GM18870 (cell line): ENCODE data around the gene UGT1A9.
"Not testable (repeated sequence)": the region's sequence is repeated elsewhere in the genome, so short reads cannot be mapped to it uniquely, and the experiment has no call there.

ENCODE experiments used
- ATAC-seq: cut with Tn5 transposase; IDR thresholded peaks from one replicate; pipeline ENCODE4 v1.9.1; 2021; ENCODE audit warnings: moderate library complexity; ENCODE audit not compliant: unreplicated experiment

The UGT1A9 gene

DNA sequence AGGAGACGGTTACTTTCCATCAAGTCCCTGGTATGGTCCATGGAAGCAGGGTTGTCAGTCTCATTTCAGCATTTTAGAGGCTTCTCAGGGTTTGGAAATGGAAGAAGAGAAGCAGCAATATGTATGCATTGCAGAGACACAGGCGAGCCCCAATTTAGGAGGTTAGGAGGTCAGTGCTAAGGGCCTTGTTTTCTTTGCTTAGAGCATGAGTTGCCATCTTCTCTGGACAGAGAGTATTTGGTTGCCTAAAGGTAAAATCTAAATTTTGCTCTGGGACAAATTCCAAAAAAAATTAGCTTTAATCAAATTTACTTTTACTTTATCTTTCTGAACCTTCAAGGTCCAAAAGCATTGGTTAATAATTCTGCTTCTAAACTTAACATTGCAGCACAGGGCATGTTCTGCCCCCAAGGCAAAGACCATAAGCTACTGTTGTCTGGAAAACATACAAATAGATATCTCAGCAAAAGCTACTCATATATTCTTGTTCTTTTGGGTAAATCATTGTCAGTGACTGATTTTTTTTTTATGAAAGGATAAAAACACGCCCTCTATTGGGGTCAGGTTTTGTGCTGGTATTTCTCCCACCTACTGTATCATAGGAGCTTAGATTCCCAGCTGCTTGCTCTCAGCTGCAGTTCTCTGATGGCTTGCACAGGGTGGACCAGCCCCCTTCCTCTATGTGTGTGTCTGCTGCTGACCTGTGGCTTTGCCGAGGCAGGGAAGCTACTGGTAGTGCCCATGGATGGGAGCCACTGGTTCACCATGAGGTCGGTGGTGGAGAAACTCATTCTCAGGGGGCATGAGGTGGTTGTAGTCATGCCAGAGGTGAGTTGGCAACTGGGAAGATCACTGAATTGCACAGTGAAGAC lies at the start of gene UGT1A9:
Gene UGT1A9 (plus strand): TSS at position 609 of the 872 bp plus-strand sequence. CDS start 37 bp downstream, at position 646.
- ATAC-seq = no peak

DNA sequence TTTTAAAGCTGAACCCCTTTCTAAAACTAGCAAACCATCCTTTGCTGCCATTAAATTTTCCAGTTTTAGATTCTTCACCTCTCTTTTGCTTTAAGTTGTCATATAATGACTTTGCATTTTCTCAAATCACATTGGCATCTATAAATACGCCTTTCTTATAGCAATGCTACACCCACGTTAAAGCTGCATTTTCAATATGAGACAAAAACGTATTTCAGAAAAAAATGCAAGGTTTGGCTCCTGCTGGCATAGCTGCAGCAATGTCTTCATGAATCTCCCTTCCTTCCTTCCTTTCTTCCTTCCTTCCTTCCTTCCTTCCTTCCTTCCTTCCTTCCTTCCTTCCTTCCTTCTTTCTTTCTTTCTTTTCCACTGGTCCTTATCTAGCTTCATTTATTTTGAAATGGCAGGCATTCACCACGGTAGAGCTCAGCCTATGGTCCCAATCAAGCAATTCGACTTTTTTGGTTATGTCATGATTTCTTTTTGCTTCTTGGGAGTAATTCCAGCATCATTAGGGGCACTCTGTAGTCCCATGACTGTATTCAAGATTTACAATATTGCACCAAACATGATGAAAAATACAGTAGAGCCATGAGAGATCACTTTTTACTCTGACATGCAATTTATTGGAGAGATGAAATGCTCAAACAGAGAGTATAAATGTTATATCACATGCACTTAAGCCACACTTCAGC lies 44.2 kb upstream of the UGT1A9 start:
- ATAC-seq = no peak

DNA sequence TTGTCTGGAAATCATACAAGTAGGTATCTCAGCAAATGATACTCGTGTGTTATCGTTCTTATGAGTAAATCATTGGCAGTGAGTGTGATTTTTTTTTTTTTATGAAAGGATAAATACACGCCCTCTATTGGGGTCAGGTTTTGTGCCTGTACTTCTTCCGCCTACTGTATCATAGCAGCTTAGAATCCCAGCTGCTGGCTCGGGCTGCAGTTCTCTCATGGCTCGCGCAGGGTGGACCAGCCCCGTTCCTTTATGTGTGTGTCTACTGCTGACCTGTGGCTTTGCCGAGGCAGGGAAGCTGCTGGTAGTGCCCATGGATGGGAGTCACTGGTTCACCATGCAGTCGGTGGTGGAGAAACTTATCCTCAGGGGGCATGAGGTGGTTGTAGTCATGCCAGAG lies 35.4 kb upstream of the UGT1A9 start, which contains the start of gene UGT1A10:
Gene UGT1A10 (plus strand): TSS at position 143 of the 400 bp plus-strand sequence. CDS start 75 bp downstream, at position 218.
- ATAC-seq = not testable (repeated sequence)

DNA sequence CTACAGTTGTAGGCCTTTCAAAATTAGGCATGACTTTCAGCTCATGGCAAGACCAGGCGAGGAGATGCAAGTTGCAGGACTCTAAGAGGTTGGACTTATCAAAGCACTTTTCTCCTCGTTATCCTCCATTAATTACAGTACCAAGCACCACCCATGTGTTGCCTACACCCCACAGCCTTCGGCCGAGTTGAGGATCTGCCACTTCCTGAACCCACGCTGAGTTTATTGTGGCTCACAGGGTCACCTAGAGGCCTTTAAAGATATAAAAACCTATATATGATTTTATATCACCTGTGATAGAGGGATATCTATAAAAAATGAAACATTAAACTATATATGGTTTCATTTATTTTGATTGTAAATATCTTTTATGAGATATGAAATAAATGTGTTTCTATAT lies 32.9 kb upstream of the UGT1A9 start:
- ATAC-seq = no peak

DNA sequence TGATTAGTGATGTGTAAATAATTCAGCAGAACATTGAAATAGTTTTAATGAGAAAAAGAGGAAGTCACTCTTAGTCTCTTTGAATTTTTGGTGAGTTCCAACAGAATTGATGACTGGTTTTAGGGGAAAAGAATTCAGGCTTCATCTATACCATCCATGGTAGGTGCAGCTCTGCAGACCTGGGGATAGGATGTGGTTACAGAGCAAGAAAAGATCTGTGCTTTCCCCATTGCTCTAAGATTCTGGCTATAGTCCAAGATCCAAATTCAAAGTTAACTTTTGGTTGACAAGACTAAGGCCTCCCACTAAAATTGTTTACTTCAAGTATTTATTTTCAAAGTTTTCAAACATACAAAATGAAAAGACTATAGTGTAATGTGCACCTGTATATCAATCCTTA lies 31.8 kb upstream of the UGT1A9 start:
- no peak for ATAC-seq

DNA sequence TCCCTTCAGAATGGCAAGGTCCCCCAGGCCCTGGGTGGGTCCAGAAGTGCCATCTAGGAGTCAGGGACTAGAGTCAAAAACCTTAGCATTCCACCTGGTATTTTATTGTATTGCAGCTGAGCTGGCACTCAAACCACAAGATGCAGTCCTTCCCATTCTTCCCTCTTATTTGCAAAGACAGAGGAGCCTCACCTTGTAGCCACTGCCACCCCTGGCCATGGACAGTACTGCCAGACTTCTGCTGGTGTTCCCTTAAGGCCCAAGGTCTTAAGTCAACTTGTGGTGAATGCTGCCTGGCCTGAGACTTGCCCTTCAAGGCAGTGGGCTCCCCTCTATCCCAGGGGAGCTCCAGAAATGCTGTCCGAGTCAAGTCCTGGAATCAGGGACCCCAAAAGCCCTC lies 28.6 kb upstream of the UGT1A9 start:
- ATAC-seq = no peak

DNA sequence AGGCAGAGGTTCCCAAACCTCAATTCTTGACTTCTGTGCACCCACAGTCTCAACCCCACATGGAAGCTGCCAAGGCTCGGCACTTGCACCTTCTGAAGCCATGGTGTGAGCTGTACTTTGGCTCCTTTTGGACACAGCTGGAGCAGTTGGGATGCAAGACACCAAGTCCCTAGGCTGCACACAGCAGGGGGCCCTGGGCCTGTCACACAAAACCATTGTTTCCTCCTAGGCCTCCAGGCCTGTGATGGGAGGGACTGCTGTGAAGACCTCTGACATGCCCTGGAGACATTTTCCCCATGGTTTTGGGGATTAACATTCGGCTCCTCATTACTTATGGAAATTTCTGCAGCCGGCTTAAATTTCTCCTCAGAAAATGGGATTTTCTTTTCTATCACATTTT lies 25.7 kb upstream of the UGT1A9 start:
- ATAC-seq = not testable (repeated sequence)

DNA sequence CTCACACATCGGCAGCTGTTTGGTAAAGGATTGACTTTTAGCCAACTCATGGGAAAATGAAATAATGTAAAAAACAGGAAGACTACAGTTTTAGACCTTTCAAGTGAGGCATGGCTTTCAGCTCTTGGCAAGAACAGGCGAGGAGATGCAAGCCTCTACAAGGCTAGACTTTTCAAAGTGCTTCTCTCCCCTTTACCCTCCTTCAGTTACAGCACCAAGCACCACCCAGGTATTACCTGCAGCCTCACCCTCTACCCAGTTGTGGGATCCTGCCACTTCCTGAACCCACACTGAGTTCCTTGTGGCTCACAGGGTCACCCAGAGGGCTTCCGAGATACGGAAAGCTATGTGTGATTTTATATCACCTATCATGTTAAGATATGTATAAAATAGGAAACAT lies 20.7 kb upstream of the UGT1A9 start:
- no peak for ATAC-seq

DNA sequence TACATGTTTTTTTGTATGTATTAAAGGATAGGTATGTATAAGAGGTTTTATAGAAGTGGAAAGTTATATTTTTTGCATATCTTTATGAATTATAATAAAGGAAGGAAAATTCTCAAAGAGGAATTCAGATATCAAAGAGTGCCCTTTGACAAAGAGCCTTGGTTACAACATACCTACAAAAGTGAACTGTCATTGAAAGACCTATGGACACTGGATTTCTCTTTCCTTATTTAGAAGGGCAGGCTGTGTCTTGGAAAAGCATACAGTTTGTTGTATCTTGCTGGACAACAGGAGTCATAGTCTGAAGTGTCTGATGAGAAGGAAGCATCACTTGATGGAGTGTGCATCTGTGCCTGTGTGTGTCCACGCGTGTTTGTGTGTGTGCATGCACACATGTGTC lies 20.3 kb upstream of the UGT1A9 start:
- ATAC-seq = no peak

DNA sequence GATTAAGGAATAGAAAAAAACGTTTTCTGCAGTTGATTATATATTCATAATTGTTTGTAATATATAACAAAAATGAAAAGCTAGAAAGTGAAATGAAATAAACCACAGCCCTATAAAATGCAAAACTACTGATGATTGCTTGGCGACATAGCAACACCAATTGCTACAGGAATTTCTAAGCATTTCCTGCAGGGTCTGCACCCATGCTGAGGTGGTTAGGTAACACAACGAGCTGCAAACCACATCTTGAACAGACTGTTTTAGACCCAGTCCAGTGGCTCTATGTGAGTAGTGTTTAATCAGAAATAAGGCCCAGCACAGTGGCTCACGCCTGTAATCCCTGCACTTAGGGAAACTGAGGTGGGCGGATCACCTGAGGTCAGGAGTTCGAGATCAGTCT lies 17.2 kb upstream of the UGT1A9 start:
- no peak for ATAC-seq

DNA sequence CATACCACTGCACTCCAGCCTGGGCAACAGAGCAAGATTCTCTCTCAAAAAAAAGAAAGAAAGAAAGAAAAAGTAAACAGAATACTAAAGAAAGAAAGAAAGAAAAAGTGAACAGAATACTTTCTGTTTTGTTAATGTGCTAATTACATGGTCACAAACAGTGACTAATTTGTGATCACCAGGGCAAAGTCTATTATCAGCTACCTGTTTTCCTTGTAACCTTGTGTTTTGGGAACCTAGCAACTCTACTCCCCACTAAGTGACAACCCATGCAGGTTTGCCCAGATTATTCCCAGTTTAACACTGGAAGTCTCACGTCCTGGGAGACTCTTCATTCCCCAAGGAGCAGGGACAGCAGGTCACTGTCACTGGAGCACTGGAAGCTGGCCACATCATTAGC lies 16.7 kb upstream of the UGT1A9 start:
- ATAC-seq = no peak

DNA sequence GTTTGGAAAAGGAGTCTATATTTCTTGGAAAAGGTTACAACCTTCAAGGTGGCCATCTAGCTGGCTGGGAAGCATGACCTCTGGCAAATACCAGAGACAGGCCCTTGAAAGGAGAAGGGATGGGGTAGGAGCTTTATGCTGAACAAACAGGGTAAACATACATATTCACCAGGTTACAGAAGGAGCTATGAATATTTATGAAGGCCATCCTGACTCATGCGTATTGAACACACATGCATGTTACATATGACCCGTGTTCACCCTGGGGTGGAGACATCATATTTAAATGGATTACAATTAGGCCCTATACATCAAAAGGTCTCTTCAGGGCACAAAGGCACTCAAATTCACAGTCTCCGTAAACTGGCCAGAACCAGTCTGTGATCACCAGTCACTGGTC lies 15.8 kb upstream of the UGT1A9 start:
- not testable (repeated sequence) for ATAC-seq

DNA sequence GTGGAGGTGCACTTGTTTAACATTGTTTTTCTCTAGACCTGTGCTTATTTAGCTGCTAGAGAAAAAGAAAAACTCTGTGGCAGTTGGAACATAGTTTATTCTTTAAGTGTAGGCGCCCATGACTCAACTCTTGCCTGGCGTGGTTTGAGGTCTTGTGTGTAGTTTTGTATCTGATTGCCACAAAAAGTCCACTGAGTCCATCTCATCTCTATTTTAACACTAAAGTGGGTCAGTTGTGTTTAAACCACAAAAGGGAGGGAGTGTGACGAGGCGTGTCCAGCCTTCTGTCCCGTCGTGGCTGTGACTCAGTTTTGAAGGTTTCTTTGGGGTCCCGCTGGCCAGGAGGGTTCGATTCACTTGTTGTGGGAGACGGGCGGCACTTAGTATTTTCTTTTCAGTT lies 15.3 kb upstream of the UGT1A9 start:
- no peak for ATAC-seq

DNA sequence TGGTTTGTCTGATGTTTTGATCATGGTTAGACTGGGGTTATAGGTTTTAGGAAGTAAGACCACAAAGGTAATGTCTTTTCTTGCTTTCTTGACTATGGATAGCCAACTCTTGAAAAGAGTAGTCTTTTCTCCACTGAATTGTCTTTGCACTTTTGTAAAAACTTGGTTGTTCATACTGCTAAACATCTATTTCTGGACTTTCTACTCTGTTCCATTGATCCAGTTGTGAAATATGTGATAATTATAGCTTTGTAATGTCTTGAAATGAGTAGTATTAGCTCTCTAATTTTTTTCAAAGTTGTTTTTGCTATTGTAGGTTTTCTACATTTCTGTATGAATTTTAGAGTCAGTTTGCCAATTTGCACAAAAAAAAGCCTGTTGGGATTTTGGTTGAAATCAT lies 13.1 kb upstream of the UGT1A9 start:
- no peak for ATAC-seq

DNA sequence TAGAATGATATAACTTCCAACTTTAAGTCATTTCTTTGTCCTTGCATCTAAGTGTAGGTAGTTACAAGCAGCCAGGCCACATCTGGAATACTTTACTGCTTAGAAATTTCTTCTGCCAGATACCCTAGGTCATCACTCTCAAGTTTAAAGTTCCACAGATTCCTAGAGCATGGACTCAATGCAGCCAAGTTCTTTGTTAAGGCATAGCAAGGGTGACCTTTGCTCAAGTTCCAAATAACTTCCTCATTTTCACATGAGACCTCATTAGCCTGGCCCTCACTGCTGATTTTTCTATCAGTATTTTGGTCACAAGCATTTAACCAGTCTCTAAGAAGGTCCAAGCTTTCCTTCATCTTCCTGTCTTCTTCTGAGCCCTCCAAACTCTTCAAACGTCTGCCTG lies 7.8 kb upstream of the UGT1A9 start:
- no peak for ATAC-seq

DNA sequence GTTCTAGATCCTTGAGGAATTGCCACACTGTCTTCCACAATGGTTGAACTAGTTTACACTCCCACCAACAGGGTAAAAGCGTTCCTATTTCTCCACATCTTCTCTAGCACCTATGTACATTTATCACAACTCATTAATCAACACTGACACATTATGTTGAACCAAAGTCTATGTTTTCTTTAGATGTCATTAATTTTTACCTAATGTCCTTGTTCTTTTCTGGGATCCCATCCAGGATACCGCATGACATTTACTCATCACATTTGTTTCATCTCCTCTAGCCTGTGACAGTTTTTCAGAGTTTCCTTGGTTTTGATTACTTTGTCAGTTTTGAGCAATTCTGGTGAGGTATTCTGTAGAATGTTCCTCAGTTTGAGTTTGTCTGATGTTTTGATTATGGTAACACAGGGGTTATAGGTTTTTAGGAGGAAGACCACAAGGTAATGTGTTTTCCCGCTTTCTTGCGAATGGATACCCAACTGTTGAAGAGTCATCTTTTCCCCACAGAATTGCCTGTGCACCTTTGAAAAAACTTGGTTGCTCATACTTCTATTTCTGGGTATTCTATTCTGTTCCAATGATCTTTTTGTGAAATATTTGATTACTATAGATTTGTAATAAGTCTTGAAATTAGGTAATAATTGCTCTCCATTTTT lies 3.0 kb upstream of the UGT1A9 start:
- ATAC-seq = no peak

DNA sequence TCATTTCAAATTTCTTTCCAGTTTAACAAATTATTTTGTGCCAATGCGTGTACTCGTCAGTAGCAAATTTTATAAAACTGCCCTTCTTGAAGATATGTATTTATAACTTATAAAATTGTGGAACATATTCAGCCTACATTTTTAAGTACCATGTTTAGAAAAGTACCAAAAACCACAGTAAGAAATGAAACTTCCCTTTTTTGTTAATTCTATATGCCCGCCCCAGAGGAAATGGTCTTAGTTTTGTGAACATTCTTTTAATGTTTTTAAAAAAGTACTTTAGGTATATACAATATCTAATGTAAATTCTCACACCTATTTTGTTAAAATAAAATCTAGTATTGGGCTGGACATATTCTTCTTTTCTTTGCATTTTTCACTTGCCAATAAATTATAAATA lies 1.2 kb downstream of the UGT1A9 start:
- no peak for ATAC-seq

DNA sequence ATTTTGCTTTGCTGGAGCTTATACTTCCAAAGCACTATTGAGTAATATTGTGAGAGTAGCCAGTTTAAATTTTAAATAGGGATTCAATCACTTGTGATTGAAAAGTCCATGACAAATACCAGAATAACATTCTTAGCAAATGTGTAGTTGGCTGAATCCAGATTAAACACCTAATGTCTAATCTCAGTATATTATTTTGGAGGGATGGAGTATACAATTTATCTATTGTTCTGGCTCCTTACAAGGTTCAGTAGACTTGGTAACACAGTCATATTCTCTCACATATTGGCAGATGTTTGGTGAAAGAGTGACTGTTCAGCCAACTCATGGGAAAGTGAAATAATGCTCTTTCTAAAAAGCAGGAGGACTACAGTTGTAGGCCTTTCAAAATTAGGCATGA lies 2.2 kb downstream of the UGT1A9 start:
- no peak for ATAC-seq

DNA sequence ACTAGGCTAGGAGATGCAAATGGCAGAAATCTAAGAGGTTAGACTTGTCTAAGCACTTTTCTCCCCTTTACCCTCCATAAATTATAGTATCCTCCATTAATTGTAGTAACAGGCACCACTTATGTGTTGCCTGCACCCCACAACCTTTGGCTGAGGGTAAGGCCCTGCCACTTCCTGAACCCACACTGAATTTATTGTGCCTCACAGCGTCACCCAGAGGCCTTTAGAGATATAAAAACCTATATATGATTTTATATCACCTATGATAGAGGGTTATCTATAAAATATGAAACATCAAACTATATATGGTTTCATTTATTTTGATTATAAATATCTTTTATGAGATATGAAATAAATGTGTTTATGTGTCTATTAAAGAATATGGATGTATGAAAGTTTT lies 2.6 kb downstream of the UGT1A9 start:
- ATAC-seq = no peak

DNA sequence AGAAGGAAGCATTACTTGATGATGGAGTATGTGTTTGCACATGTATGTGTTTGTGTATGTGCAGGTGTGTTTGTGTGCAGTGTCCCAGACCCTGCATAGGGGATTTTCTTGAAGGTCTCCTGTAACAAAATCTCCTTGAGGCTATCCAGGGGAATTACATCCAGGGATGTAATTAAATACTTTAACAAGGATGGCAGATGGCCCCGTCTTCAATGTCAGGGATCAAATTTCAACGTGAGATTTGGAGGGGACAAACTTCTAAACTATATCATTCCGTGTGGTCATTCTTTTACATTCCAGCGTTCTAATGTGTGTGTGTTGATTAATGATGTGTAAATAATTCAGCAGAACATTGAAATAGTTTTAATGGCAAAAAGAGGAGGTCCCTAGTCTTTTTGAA lies 3.3 kb downstream of the UGT1A9 start:
- no peak for ATAC-seq

DNA sequence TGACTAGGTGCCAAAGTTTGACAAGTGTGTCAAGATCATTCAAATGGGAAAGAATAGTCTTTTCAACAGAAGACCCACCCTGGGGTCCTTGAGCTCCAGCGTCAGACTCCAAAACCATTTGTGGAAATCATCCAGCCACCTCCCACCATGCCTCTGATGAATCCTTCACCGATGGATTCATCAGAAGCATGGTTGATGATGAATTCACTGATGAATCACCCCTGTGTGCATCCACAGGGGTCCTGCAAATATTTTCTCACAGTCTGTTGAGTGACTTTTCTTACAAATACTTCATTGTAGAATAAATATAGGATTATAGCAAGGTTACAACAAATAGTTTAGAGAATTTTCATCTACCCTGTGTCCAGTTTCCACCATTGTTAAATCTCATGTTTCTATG lies 4.3 kb downstream of the UGT1A9 start:
- no peak for ATAC-seq

DNA sequence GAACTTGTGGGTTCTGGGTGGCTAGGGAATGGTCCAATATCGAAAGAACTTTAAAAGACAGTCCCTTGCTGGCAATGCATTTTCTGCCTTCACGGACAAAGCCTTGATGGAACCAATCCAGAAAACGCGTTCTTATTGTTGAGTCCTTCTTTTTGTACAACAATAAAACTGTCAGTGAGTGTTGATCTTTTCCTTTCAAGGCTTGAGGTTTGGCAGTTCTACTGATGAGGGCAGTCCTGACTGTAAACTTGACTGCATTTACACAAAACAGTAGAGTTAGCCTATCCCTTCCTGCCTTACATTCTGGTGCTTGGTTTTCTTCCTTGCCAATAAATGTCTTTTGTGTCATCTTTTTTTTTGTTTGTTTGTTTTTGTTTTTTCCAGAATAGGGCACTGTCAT lies 7.5 kb downstream of the UGT1A9 start:
- ATAC-seq = no peak
